GM23338 (cell line): ENCODE measurements around the gene ANKRD13B. TPM values are rescaled to one million over a fixed set of nuclear protein-coding genes. Genes with fewer than 3 reads are reported as not detected.

Experiments used
- ATAC-seq: fragments of 200-7000 bp; cut with Tn5 transposase; 3 replicates; pipeline ENCODE4 v1.9.1; 2020
- DNase-seq: peaks from one replicate; pipeline ENCODE4 v3.0.0-alpha.2; 2015; ENCODE audit warnings: low spot score
- H2AFZ ChIP-seq: fragments of 200-600 bp; sonication (generic); 2 replicates; pipeline ENCODE4 v1.8.0; 2016; ENCODE audit warnings: antibody characterized with exemption, mild to moderate bottlenecking, moderate library complexity
- H3F3A ChIP-seq: fragments of 200-600 bp; sonication (generic); replicated peaks from 2 replicates; pipeline ENCODE4 v1.8.0; 2017; ENCODE audit warnings: antibody characterized with exemption, mixed run types, low read depth
- H3K27ac ChIP-seq: fragments of 200-600 bp; sonication (generic); 2 replicates; pipeline ENCODE4 v1.6.1; 2016; ENCODE audit warnings: low read depth
- H3K27me3 ChIP-seq: fragments of 200-600 bp; sonication (generic); 2 replicates; pipeline ENCODE4 v1.8.0; 2016; ENCODE audit warnings: mild to moderate bottlenecking, mixed run types, moderate library complexity; ENCODE audit not compliant: insufficient read depth
- H3K36me3 ChIP-seq: fragments of 200-600 bp; sonication (generic); 2 replicates; pipeline ENCODE4 v1.8.0; 2016; ENCODE audit warnings: mild to moderate bottlenecking; ENCODE audit not compliant: insufficient read depth
- H3K4me1 ChIP-seq: fragments of 200-600 bp; sonication (generic); 2 replicates; pipeline ENCODE4 v1.8.0; 2016; ENCODE audit warnings: mild to moderate bottlenecking, moderate library complexity; ENCODE audit not compliant: insufficient read depth
- H3K4me2 ChIP-seq: fragments of 200-600 bp; sonication (generic); 2 replicates; pipeline ENCODE4 v1.7.1; 2017; ENCODE audit warnings: mixed run types
- H3K4me3 ChIP-seq: fragments of 200-600 bp; sonication (generic); 2 replicates; pipeline ENCODE4 v1.6.1; 2016; ENCODE audit warnings: mixed run types
- H3K79me2 ChIP-seq: fragments of 200-600 bp; sonication (generic); replicated peaks from 2 replicates; pipeline ENCODE4 v1.8.0; 2017; ENCODE audit warnings: mild to moderate bottlenecking; ENCODE audit not compliant: insufficient read depth
- H3K9me2 ChIP-seq: fragments of 200-600 bp; sonication (generic); 2 replicates; pipeline ENCODE4 v1.8.0; 2017; ENCODE audit not compliant: insufficient read depth
- H4K20me1 ChIP-seq: fragments of 200-600 bp; sonication (generic); replicated peaks from 2 replicates; pipeline ENCODE4 v1.8.0; 2017; ENCODE audit warnings: mild to moderate bottlenecking; ENCODE audit not compliant: insufficient read depth
- H3K27ac Mint-ChIP-seq: 2 replicates; pipeline ENCODE4 v1.8.0; 2020; ENCODE audit warnings: inconsistent platforms, mild to moderate bottlenecking, moderate library complexity, mixed read lengths
- H3K27me3 Mint-ChIP-seq: 3 replicates; pipeline ENCODE4 v1.8.0; 2022; ENCODE audit warnings: low read depth, mild to moderate bottlenecking, moderate library complexity, mixed read lengths, inconsistent platforms; ENCODE audit not compliant: insufficient read depth, poor library complexity
- H3K36me3 Mint-ChIP-seq: 3 replicates; pipeline ENCODE4 v1.8.0; 2021; ENCODE audit warnings: low read depth, mild to moderate bottlenecking, inconsistent platforms, moderate library complexity, mixed read lengths
- H3K4me1 Mint-ChIP-seq: 3 replicates; pipeline ENCODE4 v1.8.0; 2020; ENCODE audit warnings: mild to moderate bottlenecking, inconsistent platforms, mixed read lengths
- H3K4me3 Mint-ChIP-seq: 3 replicates; pipeline ENCODE4 v1.8.0; 2021; ENCODE audit warnings: moderate library complexity, mild to moderate bottlenecking, inconsistent platforms, mixed read lengths
- H3K9me3 Mint-ChIP-seq: 3 replicates; pipeline ENCODE4 v1.8.0; 2020; ENCODE audit warnings: moderate library complexity, mild to moderate bottlenecking, inconsistent platforms, mixed read lengths
- CREB1 ChIP-seq: fragments of 250-450 bp; sonication (Bioruptor Pico); IDR thresholded peaks from 2 replicates; pipeline ENCODE4 v1.5.0; 2020; ENCODE audit warnings: low read depth, mild to moderate bottlenecking, moderate library complexity
- EZH2 ChIP-seq: fragments of 200-600 bp; sonication (generic); IDR thresholded peaks from one replicate; pipeline ENCODE4 v1.8.0; 2017; ENCODE audit warnings: antibody characterized with exemption, mild to moderate bottlenecking, low read depth; ENCODE audit not compliant: unreplicated experiment
- EZH2phosphoT487 ChIP-seq: fragments of 200-600 bp; sonication (generic); IDR thresholded peaks from one replicate; pipeline ENCODE4 v1.8.1; 2018; ENCODE audit warnings: antibody characterized with exemption; ENCODE audit not compliant: unreplicated experiment
- JUNB ChIP-seq: IDR thresholded peaks from one replicate; pipeline ENCODE4 v1.6.1; 2016; ENCODE audit warnings: antibody characterized with exemption; ENCODE audit not compliant: unreplicated experiment
- NANOG ChIP-seq: IDR thresholded peaks from 2 replicates; pipeline ENCODE4 v1.6.1; 2016; ENCODE audit warnings: antibody characterized with exemption, borderline replicate concordance
- POLR2AphosphoS5 ChIP-seq: IDR thresholded peaks from 2 replicates; pipeline ENCODE4 v1.6.1; 2016; ENCODE audit warnings: antibody characterized with exemption, low read depth
- STAT1 ChIP-seq: IDR thresholded peaks from one replicate; pipeline ENCODE4 v1.6.1; 2016; ENCODE audit warnings: antibody characterized with exemption; ENCODE audit not compliant: unreplicated experiment
- ZNF114 ChIP-seq: fragments of 250-450 bp; sonication (Bioruptor Pico); IDR thresholded peaks from 2 replicates; pipeline ENCODE4 v1.5.0; 2020; ENCODE audit warnings: mild to moderate bottlenecking, moderate library complexity
- ZNF331 ChIP-seq: fragments of 250-450 bp; sonication (Bioruptor Pico); IDR thresholded peaks from 2 replicates; pipeline ENCODE4 v1.5.0; 2020; ENCODE audit warnings: low read depth, mild to moderate bottlenecking, moderate library complexity
- polyA plus RNA-seq: library from polyadenylated mRNA; unstranded; fragments of >200 nt; fragmentation: Nextera tagmentation; extraction: Ambion mirVana; gene quantifications from 2 replicates; pipeline ENCODE4 v1.2.1, GENCODE V29; 2016
- total RNA-seq: library from RNA; depleted of rRNA; stranded (reverse); fragments of >200 nt; shearing (Covaris generic); gene quantifications from 2 replicates; pipeline ENCODE4 v1.2.3, GENCODE V29; 2014
- TF ChIP-seq, protein P1 (sequence below): fragments of 250-450 bp; sonication (Bioruptor Pico); IDR thresholded peaks from 2 replicates; pipeline ENCODE4 v1.5.0; 2020; ENCODE audit warnings: mild to moderate bottlenecking, moderate library complexity
- TF ChIP-seq, protein P2 (sequence below): IDR thresholded peaks from 2 replicates; pipeline ENCODE4 v1.6.1; 2016; ENCODE audit warnings: antibody characterized with exemption
- TF ChIP-seq, protein P3 (sequence below): IDR thresholded peaks from one replicate; pipeline ENCODE4 v1.6.1; 2018; ENCODE audit warnings: antibody characterized with exemption; ENCODE audit not compliant: unreplicated experiment
- TF ChIP-seq, protein P4 (sequence below), 2 experiments: fragments of 200-600 bp in 1 of 2; sonication (generic) in 1 of 2; conservative IDR thresholded peaks; 2 replicates each; pipeline versions ENCODE4 v1.5.1 to v1.6.1; 2016 to 2017; ENCODE audit warnings: antibody characterized with exemption in 2 of 2, low read depth in 2 of 2, mild to moderate bottlenecking in 2 of 2, moderate library complexity in 1 of 2

ANKRD13B gene
- total and polyA plus RNA-seq, 2 experiments from 2014 or later = 8.2 to 57.4 TPM

DNA sequence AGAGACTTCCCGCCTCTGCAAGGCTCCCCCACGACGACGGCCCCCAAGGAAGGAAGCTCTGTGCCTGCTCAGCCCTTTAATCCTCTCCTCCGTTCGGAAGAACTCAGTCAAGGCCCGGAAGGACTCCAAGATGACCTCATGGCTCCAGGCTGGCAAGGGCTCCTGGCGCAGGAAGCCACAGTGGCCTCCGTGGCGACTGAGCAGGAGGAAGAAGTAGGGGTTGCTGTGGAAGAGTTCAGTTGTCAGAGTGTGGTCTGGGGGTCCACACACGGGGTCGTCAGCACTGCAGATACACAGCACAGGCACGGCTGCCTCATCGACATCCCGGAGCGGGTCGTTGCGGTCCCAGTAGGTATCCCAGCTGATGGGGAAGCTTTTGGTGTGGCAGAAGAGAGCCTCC is 30.3 kb upstream of the ANKRD13B start:
- Histone ChIP-seq H3K36me3 (no peaks in the 10 kb centered on the region), H3K4me3 (no peak overlapping the region), H3K27me3 (peaks cover 38% of the 10 kb centered on the region), H3K4me2 (no peak overlapping the region), H3K4me1 (peaks cover 7% of the 10 kb centered on the region), H2AFZ (no peak overlapping the region), H3K9me2 (no peaks in the 10 kb centered on the region), H3K27ac (no peak overlapping the region), H3F3A (peaks cover 2% of the 10 kb centered on the region; the same call in 1 of the 2 replicates), H3K79me2 (no peaks in the 10 kb centered on the region), H4K20me1 (peaks cover 8% of the 10 kb centered on the region)
- H3K4me1 Mint-ChIP-seq = peaks cover 8% of the 10 kb centered on the region
- no peaks in the 10 kb centered on the region for H3K9me3 Mint-ChIP-seq
- H3K36me3 Mint-ChIP-seq = no peaks in the 10 kb centered on the region; the same call in 2 of the 3 replicates
- no peak for ATAC-seq
- H3K27me3 Mint-ChIP-seq = peaks cover 35% of the 10 kb centered on the region
- DNase-seq = no peak
- TF ChIP-seq STAT1 = no peak
- TF ChIP-seq CREB1 (CRISPR knock-in tag) = no peak
- TF ChIP-seq, protein P1, sequence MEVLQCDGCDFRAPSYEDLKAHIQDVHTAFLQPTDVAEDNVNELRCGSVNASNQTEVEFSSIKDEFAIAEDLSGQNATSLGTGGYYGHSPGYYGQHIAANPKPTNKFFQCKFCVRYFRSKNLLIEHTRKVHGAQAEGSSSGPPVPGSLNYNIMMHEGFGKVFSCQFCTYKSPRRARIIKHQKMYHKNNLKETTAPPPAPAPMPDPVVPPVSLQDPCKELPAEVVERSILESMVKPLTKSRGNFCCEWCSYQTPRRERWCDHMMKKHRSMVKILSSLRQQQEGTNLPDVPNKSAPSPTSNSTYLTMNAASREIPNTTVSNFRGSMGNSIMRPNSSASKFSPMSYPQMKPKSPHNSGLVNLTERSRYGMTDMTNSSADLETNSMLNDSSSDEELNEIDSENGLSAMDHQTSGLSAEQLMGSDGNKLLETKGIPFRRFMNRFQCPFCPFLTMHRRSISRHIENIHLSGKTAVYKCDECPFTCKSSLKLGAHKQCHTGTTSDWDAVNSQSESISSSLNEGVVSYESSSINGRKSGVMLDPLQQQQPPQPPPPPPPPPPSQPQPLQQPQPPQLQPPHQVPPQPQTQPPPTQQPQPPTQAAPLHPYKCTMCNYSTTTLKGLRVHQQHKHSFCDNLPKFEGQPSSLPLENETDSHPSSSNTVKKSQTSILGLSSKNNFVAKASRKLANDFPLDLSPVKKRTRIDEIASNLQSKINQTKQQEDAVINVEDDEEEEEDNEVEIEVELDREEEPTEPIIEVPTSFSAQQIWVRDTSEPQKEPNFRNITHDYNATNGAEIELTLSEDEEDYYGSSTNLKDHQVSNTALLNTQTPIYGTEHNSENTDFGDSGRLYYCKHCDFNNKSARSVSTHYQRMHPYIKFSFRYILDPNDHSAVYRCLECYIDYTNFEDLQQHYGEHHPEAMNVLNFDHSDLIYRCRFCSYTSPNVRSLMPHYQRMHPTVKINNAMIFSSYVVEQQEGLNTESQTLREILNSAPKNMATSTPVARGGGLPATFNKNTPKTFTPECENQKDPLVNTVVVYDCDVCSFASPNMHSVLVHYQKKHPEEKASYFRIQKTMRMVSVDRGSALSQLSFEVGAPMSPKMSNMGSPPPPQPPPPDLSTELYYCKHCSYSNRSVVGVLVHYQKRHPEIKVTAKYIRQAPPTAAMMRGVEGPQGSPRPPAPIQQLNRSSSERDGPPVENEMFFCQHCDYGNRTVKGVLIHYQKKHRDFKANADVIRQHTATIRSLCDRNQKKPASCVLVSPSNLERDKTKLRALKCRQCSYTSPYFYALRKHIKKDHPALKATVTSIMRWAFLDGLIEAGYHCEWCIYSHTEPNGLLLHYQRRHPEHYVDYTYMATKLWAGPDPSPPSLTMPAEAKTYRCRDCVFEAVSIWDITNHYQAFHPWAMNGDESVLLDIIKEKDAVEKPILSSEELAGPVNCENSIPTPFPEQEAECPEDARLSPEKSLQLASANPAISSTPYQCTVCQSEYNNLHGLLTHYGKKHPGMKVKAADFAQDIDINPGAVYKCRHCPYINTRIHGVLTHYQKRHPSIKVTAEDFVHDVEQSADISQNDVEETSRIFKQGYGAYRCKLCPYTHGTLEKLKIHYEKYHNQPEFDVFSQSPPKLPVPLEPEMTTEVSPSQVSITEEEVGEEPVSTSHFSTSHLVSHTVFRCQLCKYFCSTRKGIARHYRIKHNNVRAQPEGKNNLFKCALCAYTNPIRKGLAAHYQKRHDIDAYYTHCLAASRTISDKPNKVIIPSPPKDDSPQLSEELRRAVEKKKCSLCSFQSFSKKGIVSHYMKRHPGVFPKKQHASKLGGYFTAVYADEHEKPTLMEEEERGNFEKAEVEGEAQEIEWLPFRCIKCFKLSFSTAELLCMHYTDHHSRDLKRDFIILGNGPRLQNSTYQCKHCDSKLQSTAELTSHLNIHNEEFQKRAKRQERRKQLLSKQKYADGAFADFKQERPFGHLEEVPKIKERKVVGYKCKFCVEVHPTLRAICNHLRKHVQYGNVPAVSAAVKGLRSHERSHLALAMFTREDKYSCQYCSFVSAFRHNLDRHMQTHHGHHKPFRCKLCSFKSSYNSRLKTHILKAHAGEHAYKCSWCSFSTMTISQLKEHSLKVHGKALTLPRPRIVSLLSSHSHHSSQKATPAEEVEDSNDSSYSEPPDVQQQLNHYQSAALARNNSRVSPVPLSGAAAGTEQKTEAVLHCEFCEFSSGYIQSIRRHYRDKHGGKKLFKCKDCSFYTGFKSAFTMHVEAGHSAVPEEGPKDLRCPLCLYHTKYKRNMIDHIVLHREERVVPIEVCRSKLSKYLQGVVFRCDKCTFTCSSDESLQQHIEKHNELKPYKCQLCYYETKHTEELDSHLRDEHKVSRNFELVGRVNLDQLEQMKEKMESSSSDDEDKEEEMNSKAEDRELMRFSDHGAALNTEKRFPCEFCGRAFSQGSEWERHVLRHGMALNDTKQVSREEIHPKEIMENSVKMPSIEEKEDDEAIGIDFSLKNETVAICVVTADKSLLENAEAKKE (CRISPR knock-in tag) = no peak
- TF ChIP-seq JUNB = no peak
- TF ChIP-seq ZNF331 = no peak
- TF ChIP-seq, protein P2, sequence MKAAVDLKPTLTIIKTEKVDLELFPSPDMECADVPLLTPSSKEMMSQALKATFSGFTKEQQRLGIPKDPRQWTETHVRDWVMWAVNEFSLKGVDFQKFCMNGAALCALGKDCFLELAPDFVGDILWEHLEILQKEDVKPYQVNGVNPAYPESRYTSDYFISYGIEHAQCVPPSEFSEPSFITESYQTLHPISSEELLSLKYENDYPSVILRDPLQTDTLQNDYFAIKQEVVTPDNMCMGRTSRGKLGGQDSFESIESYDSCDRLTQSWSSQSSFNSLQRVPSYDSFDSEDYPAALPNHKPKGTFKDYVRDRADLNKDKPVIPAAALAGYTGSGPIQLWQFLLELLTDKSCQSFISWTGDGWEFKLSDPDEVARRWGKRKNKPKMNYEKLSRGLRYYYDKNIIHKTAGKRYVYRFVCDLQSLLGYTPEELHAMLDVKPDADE = no peak
- no peak for TF ChIP-seq EZH2
- TF ChIP-seq POLR2AphosphoS5 = no peak
- TF ChIP-seq, protein P3, sequence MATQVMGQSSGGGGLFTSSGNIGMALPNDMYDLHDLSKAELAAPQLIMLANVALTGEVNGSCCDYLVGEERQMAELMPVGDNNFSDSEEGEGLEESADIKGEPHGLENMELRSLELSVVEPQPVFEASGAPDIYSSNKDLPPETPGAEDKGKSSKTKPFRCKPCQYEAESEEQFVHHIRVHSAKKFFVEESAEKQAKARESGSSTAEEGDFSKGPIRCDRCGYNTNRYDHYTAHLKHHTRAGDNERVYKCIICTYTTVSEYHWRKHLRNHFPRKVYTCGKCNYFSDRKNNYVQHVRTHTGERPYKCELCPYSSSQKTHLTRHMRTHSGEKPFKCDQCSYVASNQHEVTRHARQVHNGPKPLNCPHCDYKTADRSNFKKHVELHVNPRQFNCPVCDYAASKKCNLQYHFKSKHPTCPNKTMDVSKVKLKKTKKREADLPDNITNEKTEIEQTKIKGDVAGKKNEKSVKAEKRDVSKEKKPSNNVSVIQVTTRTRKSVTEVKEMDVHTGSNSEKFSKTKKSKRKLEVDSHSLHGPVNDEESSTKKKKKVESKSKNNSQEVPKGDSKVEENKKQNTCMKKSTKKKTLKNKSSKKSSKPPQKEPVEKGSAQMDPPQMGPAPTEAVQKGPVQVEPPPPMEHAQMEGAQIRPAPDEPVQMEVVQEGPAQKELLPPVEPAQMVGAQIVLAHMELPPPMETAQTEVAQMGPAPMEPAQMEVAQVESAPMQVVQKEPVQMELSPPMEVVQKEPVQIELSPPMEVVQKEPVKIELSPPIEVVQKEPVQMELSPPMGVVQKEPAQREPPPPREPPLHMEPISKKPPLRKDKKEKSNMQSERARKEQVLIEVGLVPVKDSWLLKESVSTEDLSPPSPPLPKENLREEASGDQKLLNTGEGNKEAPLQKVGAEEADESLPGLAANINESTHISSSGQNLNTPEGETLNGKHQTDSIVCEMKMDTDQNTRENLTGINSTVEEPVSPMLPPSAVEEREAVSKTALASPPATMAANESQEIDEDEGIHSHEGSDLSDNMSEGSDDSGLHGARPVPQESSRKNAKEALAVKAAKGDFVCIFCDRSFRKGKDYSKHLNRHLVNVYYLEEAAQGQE = no peak
- TF ChIP-seq, protein P4, sequence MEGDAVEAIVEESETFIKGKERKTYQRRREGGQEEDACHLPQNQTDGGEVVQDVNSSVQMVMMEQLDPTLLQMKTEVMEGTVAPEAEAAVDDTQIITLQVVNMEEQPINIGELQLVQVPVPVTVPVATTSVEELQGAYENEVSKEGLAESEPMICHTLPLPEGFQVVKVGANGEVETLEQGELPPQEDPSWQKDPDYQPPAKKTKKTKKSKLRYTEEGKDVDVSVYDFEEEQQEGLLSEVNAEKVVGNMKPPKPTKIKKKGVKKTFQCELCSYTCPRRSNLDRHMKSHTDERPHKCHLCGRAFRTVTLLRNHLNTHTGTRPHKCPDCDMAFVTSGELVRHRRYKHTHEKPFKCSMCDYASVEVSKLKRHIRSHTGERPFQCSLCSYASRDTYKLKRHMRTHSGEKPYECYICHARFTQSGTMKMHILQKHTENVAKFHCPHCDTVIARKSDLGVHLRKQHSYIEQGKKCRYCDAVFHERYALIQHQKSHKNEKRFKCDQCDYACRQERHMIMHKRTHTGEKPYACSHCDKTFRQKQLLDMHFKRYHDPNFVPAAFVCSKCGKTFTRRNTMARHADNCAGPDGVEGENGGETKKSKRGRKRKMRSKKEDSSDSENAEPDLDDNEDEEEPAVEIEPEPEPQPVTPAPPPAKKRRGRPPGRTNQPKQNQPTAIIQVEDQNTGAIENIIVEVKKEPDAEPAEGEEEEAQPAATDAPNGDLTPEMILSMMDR (conservative IDR thresholded peaks at IDR 0.05; ENCODE audit: low read depth in 2 of 2) = no peak
- no peak for TF ChIP-seq EZH2phosphoT487
- TF ChIP-seq NANOG = no peak
- TF ChIP-seq ZNF114 (CRISPR knock-in tag) = no peak
- H3K4me3 Mint-ChIP-seq = no peak overlapping the region
- no peak overlapping the region for H3K27ac Mint-ChIP-seq
